ENCODE results near the gene KDM4C.

Gene KDM4C

DNA sequence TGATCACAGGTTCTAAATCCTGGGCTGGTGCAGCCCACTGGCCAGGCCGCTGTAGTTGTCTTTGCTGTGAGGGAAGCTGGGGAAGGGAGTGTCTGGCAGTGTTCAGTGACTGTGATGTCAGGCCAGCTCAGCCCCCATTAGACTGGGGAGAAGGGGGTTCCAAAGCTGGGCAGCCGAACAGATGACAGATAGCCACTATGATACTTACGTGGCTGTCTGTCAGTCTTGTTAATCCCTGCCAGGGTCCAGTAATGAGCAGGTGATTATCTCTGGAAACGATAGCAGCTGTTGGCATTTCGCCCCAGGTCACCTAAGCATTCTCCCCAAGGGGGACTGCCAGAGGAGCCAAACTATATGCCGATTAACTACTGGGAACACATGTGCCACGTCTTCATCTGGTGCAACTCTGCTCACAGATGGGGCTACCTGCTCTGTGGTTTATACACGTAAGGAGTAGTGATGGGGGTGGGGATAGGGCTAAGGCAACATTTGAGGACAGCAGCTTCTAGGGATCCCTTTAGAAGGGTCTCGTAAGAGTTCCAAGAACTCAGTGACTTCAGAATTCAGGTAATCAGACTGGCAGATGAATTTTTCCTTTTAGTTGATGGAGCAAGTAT lies 396.3 kb downstream of the KDM4C start:
- no peak overlapping the region for H3K9ac ChIP-seq (ENCODE audit: low read length)
- no peaks in the 10 kb centered on the region for H3K27me3 ChIP-seq (ENCODE audit: control insufficient read depth, insufficient read depth, low read length)
- no peak overlapping the region for H3K4me3 ChIP-seq (ENCODE audit: low read length)
- no peaks in the 10 kb centered on the region for H3K4me1 ChIP-seq (ENCODE audit: control insufficient read depth, insufficient read depth, low read length)
- no peaks in the 10 kb centered on the region for H3K36me3 ChIP-seq (ENCODE audit: control insufficient read depth, insufficient read depth, low read length)
- no peak overlapping the region for H3K27ac ChIP-seq (ENCODE audit: low read depth, low read length)

DNA sequence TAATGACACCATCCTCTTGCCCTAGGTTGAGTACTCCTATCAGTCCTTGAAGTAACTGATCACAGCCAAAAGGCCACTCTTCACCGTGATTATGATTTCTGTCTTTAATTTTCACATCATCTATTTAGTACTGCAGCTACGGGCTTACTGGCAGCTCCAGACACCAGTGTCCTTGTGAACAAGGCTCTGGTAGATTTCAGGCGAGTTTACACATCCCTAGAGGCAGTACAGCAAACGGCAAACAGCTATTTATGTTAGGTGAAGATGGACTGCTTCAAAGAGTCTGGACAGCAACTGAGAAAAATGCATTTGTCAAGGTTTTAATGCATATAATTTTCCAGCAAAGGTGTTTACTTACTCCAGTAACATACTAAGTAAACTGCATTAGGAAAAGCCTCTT lies 396.9 kb downstream of the KDM4C start:
- Histone ChIP-seq H3K36me3 (ENCODE audit: control insufficient read depth, insufficient read depth, low read length) (no peaks in the 10 kb centered on the region), H3K4me1 (ENCODE audit: control insufficient read depth, insufficient read depth, low read length) (no peaks in the 10 kb centered on the region), H3K4me3 (ENCODE audit: low read length) (no peak overlapping the region), H3K27me3 (ENCODE audit: control insufficient read depth, insufficient read depth, low read length) (no peaks in the 10 kb centered on the region), H3K27ac (ENCODE audit: low read depth, low read length) (no peak overlapping the region), H3K9ac (ENCODE audit: low read length) (no peak overlapping the region)

GRCh38 chr9:7161469-7161868 lies 403.7 kb downstream of the KDM4C start:
- Histone ChIP-seq H3K9ac (ENCODE audit: low read length) (no peak overlapping the region), H3K36me3 (ENCODE audit: control insufficient read depth, insufficient read depth, low read length) (no peaks in the 10 kb centered on the region), H3K27ac (ENCODE audit: low read depth, low read length) (no peak overlapping the region), H3K27me3 (ENCODE audit: control insufficient read depth, insufficient read depth, low read length) (no peaks in the 10 kb centered on the region), H3K4me3 (ENCODE audit: low read length) (no peak overlapping the region), H3K4me1 (ENCODE audit: control insufficient read depth, insufficient read depth, low read length) (no peaks in the 10 kb centered on the region)

DNA sequence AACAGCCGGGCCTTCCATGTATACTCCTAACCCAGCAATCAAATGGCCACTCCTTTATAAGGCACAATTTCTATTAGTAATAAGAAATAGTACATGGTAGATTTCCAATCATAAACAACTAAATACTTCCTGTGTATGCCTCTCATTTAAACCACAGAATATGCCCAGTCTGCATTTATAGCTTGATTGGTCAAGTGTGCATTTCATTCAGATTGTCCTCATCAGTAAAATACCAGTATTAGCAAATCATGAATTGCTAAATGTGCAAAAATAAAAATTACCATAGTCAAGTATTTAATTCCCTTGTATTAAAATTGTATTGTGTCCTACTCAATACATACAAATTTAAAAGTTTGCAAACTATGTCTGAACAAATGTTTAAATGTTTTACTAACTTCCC lies 406.2 kb downstream of the KDM4C start:
- no peak overlapping the region for H3K9ac ChIP-seq (ENCODE audit: low read length)

GRCh38 chr9:7164440-7165330 lies 406.9 kb downstream of the KDM4C start:
- Histone ChIP-seq H3K27ac (ENCODE audit: low read depth, low read length) (no peak overlapping the region), H3K4me1 (ENCODE audit: control insufficient read depth, insufficient read depth, low read length) (no peaks in the 10 kb centered on the region), H3K9ac (ENCODE audit: low read length) (no peak overlapping the region), H3K27me3 (ENCODE audit: control insufficient read depth, insufficient read depth, low read length) (no peaks in the 10 kb centered on the region), H3K4me3 (ENCODE audit: low read length) (no peak overlapping the region), H3K36me3 (ENCODE audit: control insufficient read depth, insufficient read depth, low read length) (no peaks in the 10 kb centered on the region)

More for the DNA sequence above, 406.2 kb downstream of the KDM4C start:
- H3K4me1 ChIP-seq (ENCODE audit: control insufficient read depth, insufficient read depth, low read length), result no peaks in the 10 kb centered on the region
- no peak overlapping the region for H3K27ac ChIP-seq (ENCODE audit: low read depth, low read length)
- H3K4me3 ChIP-seq (ENCODE audit: low read length), result no peak overlapping the region
- no peaks in the 10 kb centered on the region for H3K36me3 ChIP-seq (ENCODE audit: control insufficient read depth, insufficient read depth, low read length)
- no peaks in the 10 kb centered on the region for H3K27me3 ChIP-seq (ENCODE audit: control insufficient read depth, insufficient read depth, low read length)

- Histone ChIP-seq H3K27me3 (ENCODE audit: control insufficient read depth, insufficient read depth, low read length) (no peaks in the 10 kb centered on the region), H3K36me3 (ENCODE audit: control insufficient read depth, insufficient read depth, low read length) (no peaks in the 10 kb centered on the region), H3K4me3 (ENCODE audit: low read length) (no peak overlapping the region), H3K9ac (ENCODE audit: low read length) (no peak overlapping the region), H3K4me1 (ENCODE audit: control insufficient read depth, insufficient read depth, low read length) (no peaks in the 10 kb centered on the region), H3K27ac (ENCODE audit: low read depth, low read length) (no peak overlapping the region)
These were observed 407.7 kb downstream of the KDM4C start for GRCh38 chr9:7165331-7165975.

DNA sequence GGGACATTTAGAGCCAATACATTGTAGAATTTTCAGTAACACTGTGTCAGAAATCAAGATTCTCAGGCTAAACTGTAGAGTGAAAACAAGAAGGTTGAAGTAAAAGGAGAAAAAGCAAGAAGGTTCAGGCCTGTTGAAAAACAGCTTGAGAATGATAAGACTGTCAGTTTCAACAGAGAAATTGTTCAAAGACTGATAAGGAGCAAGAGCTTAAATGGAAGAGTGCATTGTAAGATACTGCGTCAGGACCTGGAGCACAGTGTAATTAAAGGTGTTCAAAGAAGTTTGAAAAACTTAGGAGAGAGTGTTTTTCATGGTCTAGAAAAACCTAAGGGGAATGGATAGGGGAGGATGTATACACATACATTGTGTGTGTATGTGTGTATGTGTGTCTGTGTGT lies 408.3 kb downstream of the KDM4C start:
- no peaks in the 10 kb centered on the region for H3K27me3 ChIP-seq (ENCODE audit: control insufficient read depth, insufficient read depth, low read length)
- no peaks in the 10 kb centered on the region for H3K36me3 ChIP-seq (ENCODE audit: control insufficient read depth, insufficient read depth, low read length)
- H3K4me1 ChIP-seq (ENCODE audit: control insufficient read depth, insufficient read depth, low read length), result no peaks in the 10 kb centered on the region
- no peak overlapping the region for H3K4me3 ChIP-seq (ENCODE audit: low read length)
- H3K27ac ChIP-seq (ENCODE audit: low read depth, low read length), result no peak overlapping the region
- no peak overlapping the region for H3K9ac ChIP-seq (ENCODE audit: low read length)

DNA sequence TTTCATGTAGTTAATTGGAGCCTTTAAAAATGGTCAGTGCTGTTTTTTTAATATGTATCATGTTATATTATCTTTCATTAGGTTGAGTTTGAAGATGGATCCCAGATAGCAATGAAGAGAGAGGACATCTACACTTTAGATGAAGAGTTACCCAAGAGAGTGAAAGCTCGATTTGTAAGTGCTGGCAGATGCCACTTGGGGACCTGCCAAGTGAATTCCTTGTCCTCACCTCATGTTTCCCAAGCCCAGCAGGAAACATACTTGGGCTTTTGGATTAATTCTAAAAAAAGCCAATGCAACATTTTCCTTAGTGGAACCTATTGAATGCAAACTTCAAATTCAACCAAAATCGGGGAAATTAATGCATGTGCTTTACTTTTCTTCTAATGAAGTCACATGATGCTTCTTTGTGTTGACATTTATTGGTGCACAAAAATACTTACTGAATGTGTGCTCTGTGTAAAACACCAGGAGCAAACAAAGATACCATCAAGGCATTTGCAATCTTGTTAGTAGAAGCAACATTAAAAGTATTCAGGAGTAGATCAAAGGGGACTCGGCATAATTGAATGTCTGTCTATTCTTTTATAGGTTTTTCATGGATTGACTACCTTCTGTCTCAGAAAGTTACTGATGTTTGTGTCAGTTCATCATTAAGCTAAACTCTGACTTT lies 412.1 kb downstream of the KDM4C start:
- H3K27ac ChIP-seq (ENCODE audit: low read depth, low read length), result no peak overlapping the region
- no peak overlapping the region for H3K4me3 ChIP-seq (ENCODE audit: low read length)
- H3K9ac ChIP-seq (ENCODE audit: low read length), result no peak overlapping the region
- H3K4me1 ChIP-seq (ENCODE audit: control insufficient read depth, insufficient read depth, low read length), result no peaks in the 10 kb centered on the region
- no peaks in the 10 kb centered on the region for H3K36me3 ChIP-seq (ENCODE audit: control insufficient read depth, insufficient read depth, low read length)
- no peaks in the 10 kb centered on the region for H3K27me3 ChIP-seq (ENCODE audit: control insufficient read depth, insufficient read depth, low read length)

GRCh38 chr9:7171396-7172153 lies 413.8 kb downstream of the KDM4C start:
- Histone ChIP-seq H3K27me3 (ENCODE audit: control insufficient read depth, insufficient read depth, low read length) (no peaks in the 10 kb centered on the region), H3K9ac (ENCODE audit: low read length) (no peak overlapping the region), H3K27ac (ENCODE audit: low read depth, low read length) (no peak overlapping the region), H3K4me3 (ENCODE audit: low read length) (no peak overlapping the region), H3K4me1 (ENCODE audit: control insufficient read depth, insufficient read depth, low read length) (peaks cover 8% of the 10 kb centered on the region), H3K36me3 (ENCODE audit: control insufficient read depth, insufficient read depth, low read length) (no peaks in the 10 kb centered on the region)

DNA sequence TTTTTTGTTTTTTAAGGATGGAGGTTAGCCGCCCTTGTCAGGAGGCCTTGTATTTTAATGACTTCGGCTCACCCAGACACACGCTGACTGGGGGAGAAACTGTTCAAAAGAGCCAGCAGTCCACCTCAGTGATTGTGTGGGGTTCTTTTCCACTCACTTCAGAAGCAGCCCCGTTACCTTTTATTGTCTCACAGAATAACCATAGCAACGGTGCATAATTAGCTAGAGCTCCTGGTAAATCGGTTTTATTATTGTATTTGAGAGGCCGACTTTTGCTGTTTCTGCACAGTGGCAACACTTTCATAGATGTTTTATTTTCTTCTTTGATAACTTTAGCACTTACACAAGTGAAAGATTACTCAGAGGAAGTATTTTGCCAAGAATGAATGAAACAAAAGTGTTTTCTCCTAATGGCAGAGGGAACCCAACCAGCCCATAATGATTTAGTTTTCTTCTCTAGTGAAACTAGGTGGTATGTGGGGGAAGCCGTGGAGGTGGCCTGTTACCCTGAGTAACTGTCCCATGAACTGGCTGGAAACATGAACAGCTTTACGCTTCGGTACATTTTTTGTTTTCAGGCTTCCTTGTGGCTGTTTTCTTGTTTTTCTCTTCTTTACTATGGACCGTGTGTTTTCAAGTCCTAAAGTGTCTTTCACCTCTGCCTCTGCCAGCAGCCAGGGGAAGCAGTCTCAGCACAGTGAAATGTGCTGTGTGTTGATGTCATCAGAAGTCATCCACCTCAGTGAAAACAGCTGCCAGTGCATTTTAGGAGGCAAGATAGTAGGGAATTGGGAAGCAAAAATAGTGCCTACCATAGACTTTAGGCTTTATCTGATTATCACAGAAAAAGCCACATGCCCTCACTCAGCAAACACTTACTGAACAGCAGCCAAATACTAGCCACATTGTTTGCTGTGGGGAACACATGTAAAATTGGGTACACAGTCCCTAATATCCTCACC lies 414.7 kb downstream of the KDM4C start:
- H3K27ac ChIP-seq (ENCODE audit: low read depth, low read length), result no peak overlapping the region
- no peak overlapping the region for H3K9ac ChIP-seq (ENCODE audit: low read length)
- peaks cover 9% of the 10 kb centered on the region for H3K4me1 ChIP-seq (ENCODE audit: control insufficient read depth, insufficient read depth, low read length)

DNA sequence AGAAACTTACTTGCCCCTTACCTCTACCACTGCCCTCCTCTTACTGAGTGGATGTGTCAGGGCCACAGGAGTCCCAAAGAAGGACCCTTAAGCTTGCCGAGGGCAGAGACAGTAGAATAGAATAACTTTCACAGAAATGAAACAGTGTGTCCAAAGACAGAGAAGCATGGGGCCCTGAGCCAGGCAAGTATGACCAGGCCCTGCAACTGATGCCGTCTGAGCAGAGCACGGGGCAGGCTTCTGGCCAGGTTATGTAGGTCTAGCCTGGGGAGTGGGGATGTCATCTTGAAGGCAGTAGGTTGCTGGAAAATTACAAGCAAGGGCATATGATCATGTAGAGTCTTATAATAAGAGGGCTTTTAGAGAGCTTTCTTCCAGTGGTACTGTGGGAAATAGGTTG lies 415.4 kb downstream of the KDM4C start:
- H3K9ac ChIP-seq (ENCODE audit: low read length), result no peak overlapping the region
- no peak overlapping the region for H3K4me3 ChIP-seq (ENCODE audit: low read length)
- no peaks in the 10 kb centered on the region for H3K27me3 ChIP-seq (ENCODE audit: control insufficient read depth, insufficient read depth, low read length)
- H3K27ac ChIP-seq (ENCODE audit: low read depth, low read length), result no peak overlapping the region
- H3K36me3 ChIP-seq (ENCODE audit: control insufficient read depth, insufficient read depth, low read length), result no peaks in the 10 kb centered on the region
- peaks cover 9% of the 10 kb centered on the region for H3K4me1 ChIP-seq (ENCODE audit: control insufficient read depth, insufficient read depth, low read length)

More for the DNA sequence above, 414.7 kb downstream of the KDM4C start:
- Histone ChIP-seq H3K4me3 (ENCODE audit: low read length) (no peak overlapping the region), H3K36me3 (ENCODE audit: control insufficient read depth, insufficient read depth, low read length) (no peaks in the 10 kb centered on the region), H3K27me3 (ENCODE audit: control insufficient read depth, insufficient read depth, low read length) (no peaks in the 10 kb centered on the region)

All from rectal smooth muscle tissue (tissue), 1 donor.